Osteocyte (in vitro differentiated cells): ENCODE data around the gene EVI2A. TPM values are rescaled to one million over a fixed set of nuclear protein-coding genes. Genes with fewer than 3 reads are reported as not detected.

Source experiments
- DNase-seq: peaks from one replicate; pipeline ENCODE4 v3.0.0; 2021; ENCODE audit warnings: mixed read lengths; ENCODE audit not compliant: unreplicated experiment; ENCODE audit errors: extremely low spot score
- H3K27ac Mint-ChIP-seq: one replicate; pipeline ENCODE4 v1.8.0; 2021; ENCODE audit warnings: mild to moderate bottlenecking, mixed read lengths; ENCODE audit not compliant: unreplicated experiment
- H3K27me3 Mint-ChIP-seq: one replicate; pipeline ENCODE4 v1.8.0; 2021; ENCODE audit warnings: mixed read lengths; ENCODE audit not compliant: unreplicated experiment
- H3K36me3 Mint-ChIP-seq: one replicate; pipeline ENCODE4 v1.8.0; 2021; ENCODE audit warnings: mixed read lengths; ENCODE audit not compliant: unreplicated experiment
- H3K4me1 Mint-ChIP-seq: one replicate; pipeline ENCODE4 v1.8.0; 2021; ENCODE audit warnings: mixed read lengths; ENCODE audit not compliant: unreplicated experiment
- H3K4me3 Mint-ChIP-seq: one replicate; pipeline ENCODE4 v1.8.0; 2021; ENCODE audit warnings: mild to moderate bottlenecking, moderate library complexity, mixed read lengths; ENCODE audit not compliant: unreplicated experiment
- H3K9me3 Mint-ChIP-seq: one replicate; pipeline ENCODE4 v1.8.0; 2021; ENCODE audit warnings: mixed read lengths; ENCODE audit not compliant: unreplicated experiment
- total RNA-seq: library from RNA; stranded (reverse); gene quantifications from 2 replicates; pipeline ENCODE4 v1.2.1, GENCODE V29; 2021
- TF ChIP-seq, protein P1 (sequence below): fragments of 200-600 bp; sonication (generic); IDR thresholded peaks from 2 replicates; pipeline ENCODE4 v1.5.0; 2021; ENCODE audit warnings: antibody characterized with exemption, mild to moderate bottlenecking, moderate library complexity

The EVI2A gene
- total RNA-seq, 1 donor from 2014 or later = not detected

DNA sequence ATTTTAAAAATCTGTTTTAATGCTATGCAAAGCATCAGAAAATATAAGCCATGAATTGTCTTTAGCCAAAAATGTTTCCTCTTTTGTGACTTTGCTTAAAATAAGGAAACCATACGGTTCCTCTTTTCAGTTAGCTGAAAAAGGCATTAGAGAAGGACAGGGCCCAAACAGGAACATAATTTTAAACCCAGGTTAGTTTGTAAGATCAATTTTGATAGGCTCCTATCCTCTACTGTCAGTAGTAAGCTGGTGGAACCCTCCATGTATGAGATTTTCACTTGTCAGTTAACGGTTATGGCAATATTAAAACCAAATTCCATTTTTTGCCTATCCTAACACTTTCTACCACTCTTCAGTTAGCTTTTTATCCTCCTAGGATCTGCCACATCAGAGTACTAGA lies 11.9 kb downstream of the EVI2A start:
- Mint-ChIP-seq H3K27me3 (no peaks in the 10 kb centered on the region), H3K36me3 (peaks cover 14% of the 10 kb centered on the region), H3K27ac (no peak overlapping the region), H3K4me1 (peaks cover 11% of the 10 kb centered on the region), H3K9me3 (no peaks in the 10 kb centered on the region), H3K4me3 (no peak overlapping the region)
- TF ChIP-seq, protein P1, sequence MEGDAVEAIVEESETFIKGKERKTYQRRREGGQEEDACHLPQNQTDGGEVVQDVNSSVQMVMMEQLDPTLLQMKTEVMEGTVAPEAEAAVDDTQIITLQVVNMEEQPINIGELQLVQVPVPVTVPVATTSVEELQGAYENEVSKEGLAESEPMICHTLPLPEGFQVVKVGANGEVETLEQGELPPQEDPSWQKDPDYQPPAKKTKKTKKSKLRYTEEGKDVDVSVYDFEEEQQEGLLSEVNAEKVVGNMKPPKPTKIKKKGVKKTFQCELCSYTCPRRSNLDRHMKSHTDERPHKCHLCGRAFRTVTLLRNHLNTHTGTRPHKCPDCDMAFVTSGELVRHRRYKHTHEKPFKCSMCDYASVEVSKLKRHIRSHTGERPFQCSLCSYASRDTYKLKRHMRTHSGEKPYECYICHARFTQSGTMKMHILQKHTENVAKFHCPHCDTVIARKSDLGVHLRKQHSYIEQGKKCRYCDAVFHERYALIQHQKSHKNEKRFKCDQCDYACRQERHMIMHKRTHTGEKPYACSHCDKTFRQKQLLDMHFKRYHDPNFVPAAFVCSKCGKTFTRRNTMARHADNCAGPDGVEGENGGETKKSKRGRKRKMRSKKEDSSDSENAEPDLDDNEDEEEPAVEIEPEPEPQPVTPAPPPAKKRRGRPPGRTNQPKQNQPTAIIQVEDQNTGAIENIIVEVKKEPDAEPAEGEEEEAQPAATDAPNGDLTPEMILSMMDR = no peak
- no peak for DNase-seq

DNA sequence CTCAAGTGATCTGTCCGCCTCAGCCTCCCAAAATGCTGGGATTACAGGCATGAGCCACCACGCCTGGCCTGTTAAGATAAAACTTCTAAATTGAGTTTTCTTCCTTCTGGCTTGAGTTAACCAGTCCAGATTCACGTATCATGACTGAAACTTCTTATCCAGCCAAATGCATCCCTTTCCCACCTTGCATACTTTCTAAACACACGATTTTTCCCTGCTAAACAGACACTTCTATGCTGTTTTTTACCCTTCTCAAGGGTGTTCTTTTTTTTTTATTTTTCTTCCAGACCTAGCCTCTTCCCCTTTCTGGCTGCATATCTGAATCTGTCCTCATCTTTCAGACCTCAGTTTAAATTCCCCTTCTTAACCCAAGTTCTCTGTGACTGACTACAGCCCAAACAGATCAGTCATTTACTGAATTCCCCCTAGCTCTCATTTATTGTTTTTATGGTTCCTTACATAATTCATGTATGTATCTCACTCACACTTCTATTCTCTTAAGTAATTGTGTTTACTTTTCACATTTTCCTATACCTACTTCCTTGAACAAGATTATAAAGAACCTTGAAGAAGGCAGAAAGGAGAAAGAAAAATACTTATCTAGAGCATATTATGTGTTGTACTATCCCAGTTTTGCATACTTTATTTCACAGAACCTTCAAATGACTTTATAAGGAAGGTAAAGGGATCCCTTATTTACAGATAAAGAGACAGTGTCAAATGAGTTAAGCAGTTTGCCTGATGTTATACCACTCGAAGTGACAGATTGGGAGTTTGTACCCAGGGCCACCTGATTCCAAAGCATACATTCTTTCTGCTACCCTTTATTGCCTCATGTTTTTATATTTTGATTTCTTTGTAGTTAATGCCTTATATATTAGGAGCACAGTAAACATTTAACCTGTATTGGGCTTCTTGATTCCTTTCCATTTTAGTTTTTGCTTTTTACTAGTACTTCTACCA lies 12.8 kb downstream of the EVI2A start:
- TF ChIP-seq, protein P1 = no peak
- peaks cover 17% of the 10 kb centered on the region for H3K36me3 Mint-ChIP-seq
- H3K4me3 Mint-ChIP-seq = no peak overlapping the region
- no peak overlapping the region for H3K27ac Mint-ChIP-seq
- peaks cover 3% of the 10 kb centered on the region for H3K9me3 Mint-ChIP-seq
- DNase-seq = no peak
- peaks cover 6% of the 10 kb centered on the region for H3K4me1 Mint-ChIP-seq
- no peaks in the 10 kb centered on the region for H3K27me3 Mint-ChIP-seq

GRCh38 chr17:31307640-31308039 lies 13.8 kb downstream of the EVI2A start:
- Mint-ChIP-seq H3K4me1 (peaks cover 6% of the 10 kb centered on the region), H3K27me3 (no peaks in the 10 kb centered on the region), H3K9me3 (peaks cover 3% of the 10 kb centered on the region), H3K27ac (no peak overlapping the region), H3K4me3 (no peak overlapping the region), H3K36me3 (peaks cover 17% of the 10 kb centered on the region)
- no peak for DNase-seq
- TF ChIP-seq, protein P1 = no peak

DNA sequence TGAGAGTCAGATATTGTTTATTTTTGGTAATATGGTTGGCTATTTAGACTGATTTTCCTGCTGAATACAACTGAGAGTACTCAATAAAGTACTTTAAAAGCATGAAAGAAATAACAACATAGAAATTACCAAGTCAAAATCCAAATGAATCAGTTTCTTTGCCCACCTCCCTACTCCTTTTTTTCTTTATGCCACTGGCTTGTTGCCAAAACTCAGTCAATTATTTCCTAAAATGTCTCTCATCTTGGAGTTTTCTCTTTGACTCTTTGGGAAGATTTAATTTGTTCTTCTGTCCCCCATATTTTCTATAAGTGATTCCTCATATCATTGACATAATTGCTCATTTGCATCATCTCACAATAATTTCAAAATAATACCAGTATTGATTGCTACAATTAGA lies 21.8 kb downstream of the EVI2A start:
- no peak for DNase-seq
- H3K4me1 Mint-ChIP-seq = peaks cover 17% of the 10 kb centered on the region
- TF ChIP-seq, protein P1 = no peak
- peaks cover 3% of the 10 kb centered on the region for H3K9me3 Mint-ChIP-seq
- no peaks in the 10 kb centered on the region for H3K27me3 Mint-ChIP-seq
- H3K4me3 Mint-ChIP-seq = no peak overlapping the region
- H3K36me3 Mint-ChIP-seq = peaks cover 6% of the 10 kb centered on the region
- H3K27ac Mint-ChIP-seq = no peak overlapping the region

DNA sequence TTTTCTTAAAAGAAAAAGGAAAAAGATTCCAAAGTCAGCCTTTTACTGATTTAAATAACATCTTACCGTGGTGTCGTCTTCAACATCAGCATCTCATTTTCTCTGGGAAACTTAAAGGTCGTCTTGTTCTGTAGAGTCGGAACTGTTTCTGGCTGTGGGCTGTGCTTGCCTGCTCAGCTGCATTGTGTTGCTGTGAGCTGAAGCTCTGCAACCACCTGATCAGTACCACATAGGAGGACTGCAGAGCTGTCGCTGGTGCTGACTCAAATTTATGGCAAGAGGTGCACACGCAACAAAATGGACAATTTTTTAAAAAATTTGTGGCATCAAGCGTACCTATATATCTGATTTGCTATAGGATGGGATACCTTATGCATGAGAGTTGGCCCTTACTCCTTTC lies 24.3 kb downstream of the EVI2A start, which contains the start of gene OMG:
Gene OMG, minus strand, starts transcription at position 150 of the 400 bp plus-strand sequence. CDS start 908 bp downstream, outside the sequence.
- Mint-ChIP-seq H3K4me3 (no peak within 1 kb of the TSS), H3K27ac (no peak within 1 kb of the TSS), H3K27me3 (no peaks in the 10 kb centered on the region), H3K9me3 (no peaks in the 10 kb centered on the region), H3K36me3 (peaks cover 2% of the 10 kb centered on the region), H3K4me1 (peaks cover 9% of the 10 kb centered on the region)
- TF ChIP-seq, protein P1 = no peak
- no peak for DNase-seq
